HG02840 (cell line): Measurements from ENCODE around the gene KRAS.

Source experiments
- ATAC-seq: cut with Tn5 transposase; IDR thresholded peaks from one replicate; pipeline ENCODE4 v1.9.1; 2021; ENCODE audit warnings: mild to moderate bottlenecking, moderate library complexity, moderate number of reproducible peaks; ENCODE audit not compliant: unreplicated experiment, low FRiP score

KRAS gene

DNA sequence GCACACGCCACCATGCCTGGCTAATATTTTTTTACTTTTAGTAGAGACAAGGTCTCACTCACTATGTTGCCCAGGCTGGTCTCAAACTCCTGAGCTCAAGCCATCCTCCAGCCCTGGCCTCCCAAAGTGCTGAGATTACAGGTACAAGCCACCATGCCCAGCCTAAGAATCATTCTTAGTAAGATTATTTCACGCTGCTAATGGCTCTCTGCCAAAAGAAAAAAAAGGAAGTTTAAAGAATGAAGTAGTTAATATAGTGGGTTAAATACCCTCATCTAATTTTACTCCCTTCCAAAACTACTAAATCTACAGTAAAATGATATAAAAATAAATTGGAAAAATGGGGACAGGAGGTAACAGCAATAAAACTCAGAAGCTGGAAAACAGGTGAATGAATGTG, 53.1 kb downstream of the KRAS start:
- no peak for ATAC-seq

DNA sequence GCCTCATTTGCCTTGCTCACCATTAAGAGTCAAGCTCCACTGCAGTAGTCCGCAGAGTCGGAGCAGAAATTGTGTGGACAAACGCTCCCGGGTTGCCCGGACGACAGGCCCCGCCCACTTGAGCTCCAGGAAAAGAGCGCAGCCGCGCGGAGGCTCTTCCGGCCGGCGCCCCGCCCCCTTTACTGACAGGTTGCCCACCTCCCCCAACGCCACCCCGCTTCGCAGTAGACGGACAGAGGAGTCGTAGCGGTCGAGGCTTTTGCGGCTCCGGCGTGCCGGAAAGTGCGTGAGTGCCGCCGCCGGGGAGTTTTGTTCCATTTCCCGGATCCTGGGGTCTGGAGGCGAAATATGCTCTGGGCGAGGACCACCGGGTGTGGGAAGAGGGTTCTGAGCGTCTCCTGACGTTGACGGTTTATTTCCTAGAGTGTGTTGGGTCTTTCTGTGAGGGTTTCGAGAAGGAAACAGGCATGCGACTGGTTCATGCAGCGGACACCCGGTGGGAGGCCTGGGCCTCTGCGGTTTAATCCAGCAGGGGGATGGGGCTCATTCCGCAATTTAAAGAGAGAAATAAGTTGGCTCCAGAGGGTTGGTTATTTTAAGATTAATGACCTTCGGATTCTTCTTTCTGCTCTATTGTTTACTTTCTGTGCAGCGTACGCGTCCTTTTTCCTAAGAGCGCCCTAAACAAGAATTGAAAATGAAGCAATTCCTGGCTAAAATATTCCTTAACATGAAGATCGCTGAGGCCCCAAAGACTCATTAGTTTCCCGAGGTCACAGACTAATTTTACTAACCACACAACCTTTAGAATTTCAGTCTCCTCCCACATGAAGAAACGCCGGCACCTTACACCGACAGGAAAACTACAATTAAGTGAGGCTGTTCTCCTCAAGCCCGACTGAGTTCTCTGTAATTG, 55.4 kb downstream of the KRAS start, which contains the start of the genes DNAI7 and ETFRF1:
Gene DNAI7, minus strand, starts transcription at position 105 of the 916 bp plus-strand sequence. Its CDS starts 82 bp downstream, at position 23.
Gene ETFRF1, plus strand, starts transcription at position 182 of the 916 bp plus-strand sequence. CDS start 8,720 bp downstream, outside the sequence.
- ATAC-seq, result peak; percentile 94

DNA sequence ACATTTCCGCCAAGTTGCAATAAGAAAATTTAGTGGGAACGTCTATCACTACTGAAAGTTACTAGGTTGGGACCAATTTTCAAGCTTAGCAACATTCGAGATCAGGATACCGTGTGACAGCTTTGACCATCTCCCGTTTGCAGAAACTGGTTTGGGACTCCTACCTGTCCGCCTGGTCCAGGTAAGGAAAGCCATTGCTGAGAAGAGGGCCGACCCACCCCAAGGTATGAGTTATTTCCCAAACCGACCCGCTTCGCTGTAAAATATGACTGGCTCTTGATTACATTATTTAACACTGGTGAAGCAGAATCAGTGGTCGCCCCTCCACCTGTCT, 56.0 kb downstream of the KRAS start:
- ATAC-seq, result no peak

- no peak for ATAC-seq
Observed at GRCh38 chr12:25194214-25194613, 56.5 kb downstream of the KRAS start.

DNA sequence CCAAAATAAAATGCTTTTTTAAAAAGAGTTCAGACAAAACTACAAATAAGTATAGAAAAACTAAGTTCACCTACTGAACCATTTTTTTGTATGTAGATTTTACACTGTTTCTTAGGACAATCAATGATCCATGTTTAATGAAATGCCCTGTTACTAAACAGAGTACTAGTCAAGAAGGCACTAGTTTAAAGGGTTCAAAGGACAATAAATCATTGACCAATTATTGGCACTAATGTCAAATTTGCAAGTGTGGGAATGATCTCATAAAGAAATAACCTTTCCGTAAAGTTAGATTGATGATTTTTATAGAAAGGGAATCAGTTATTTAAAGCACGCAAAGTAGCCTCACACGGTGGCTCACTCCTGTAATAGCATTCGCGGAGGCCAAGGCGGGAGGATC, 59.9 kb downstream of the KRAS start:
- ATAC-seq, result no peak

- ATAC-seq, result no peak
Observed at GRCh38 chr12:25189656-25190055, 61.1 kb downstream of the KRAS start.

DNA sequence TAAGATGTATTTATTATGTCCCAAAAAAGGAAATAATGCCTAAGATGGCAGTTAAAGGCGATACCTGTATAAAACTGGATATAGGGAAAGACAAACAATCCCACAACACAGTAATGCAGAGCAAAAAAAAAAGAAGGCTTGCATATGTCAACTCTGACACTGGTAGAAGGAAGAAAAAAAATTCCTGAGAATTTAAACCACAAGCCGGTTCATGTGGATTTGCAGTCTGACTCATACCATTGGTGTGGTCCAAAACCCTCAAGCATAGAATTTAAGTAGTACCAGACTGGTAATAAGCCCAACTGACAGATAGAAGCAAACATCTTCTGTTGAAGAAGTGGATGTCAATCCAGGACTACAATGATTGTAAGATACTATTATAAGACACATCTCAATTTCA, 62.9 kb downstream of the KRAS start:
- no peak for ATAC-seq

GRCh38 chr12:25186788-25187402, 63.8 kb downstream of the KRAS start:
- peak; percentile 58 for ATAC-seq

DNA sequence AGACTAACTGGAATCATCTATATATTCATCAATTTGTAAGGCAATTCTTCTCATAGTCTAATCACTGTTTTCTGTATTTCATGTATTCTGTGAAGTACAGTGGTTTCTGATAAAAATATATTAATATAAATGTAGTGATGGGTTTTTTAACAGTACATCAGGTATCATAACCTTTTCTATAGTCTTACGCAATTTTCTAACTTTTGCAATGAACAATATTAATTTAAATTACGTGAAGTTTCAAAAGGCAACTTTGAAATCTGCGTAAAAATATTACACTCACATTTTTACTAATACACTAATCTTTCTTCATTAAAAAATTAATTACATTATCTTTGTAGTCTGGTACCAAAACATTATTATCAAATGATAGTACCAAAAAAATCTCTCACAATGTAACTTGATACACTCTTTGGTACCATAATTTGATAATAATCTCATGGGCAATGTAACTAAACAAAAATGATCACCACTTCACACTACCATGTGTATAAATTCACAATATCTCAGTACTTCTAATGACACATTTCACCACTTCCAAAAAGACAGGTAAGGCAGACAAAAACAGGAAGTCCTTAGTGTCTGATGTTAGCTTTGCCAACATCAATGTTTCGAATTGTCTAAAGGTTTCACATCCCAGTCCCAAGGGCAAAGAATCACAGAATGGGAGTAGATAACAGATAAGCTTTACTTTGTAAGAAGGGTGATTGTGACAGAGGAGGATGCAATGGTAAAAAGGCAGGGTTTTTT, 64.5 kb downstream of the KRAS start:
- no peak for ATAC-seq

- no peak for ATAC-seq
Observed at GRCh38 chr12:25184132-25184531, 66.6 kb downstream of the KRAS start.

GRCh38 chr12:25182765-25183164, 68.0 kb downstream of the KRAS start:
- no peak for ATAC-seq

- no peak for ATAC-seq
Observed at GRCh38 chr12:25162866-25163265, 87.9 kb downstream of the KRAS start.

GRCh38 chr12:25156061-25156460, 94.7 kb downstream of the KRAS start:
- no peak for ATAC-seq

DNA sequence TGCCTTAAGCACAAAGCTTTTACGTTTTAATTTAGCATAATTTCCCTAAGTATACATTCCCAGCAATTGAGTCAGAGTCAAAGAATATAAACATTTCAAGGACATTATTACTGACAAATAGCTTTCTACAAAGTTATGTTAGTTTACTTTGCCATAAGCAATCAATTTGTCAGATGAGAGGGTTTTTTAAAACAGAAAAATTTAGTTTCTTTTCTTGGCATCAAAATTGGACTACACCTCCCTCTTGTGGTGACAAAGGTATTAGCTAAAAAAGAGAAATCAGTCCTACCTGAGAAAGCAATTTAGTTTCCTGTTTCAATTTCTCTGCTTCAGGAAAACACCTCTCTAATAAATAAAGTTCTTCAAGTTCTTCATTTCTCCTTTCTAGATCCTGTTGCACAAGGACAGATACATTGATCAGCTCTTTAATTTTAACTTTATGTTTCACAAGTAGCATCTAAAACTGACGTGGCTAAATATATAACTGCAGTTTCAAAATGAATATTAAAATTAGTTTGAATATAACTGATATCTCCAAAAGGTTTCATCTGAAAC, 95.6 kb downstream of the KRAS start:
- no peak for ATAC-seq
